T47D (cell line): Measurements from ENCODE around the gene E2F3.
"Not testable (repeated sequence)": the region's sequence is repeated elsewhere in the genome, so short reads cannot be mapped to it uniquely, and the experiment has no call there.

ENCODE experiments used
- DNase-seq, 2 experiments: peaks; one replicate each; pipeline versions ENCODE4 v3.0.0 to v3.0.0-alpha.2; 2011 to 2012; ENCODE audit warnings: low read depth in 1 of 2, low spot score in 1 of 2
- JUND ChIP-seq: IDR thresholded peaks from 2 replicates; pipeline ENCODE4 v1.6.1; 2012; ENCODE audit warnings: low read depth
- in situ Hi-C: cut with HindIII; loops from 2 replicates; pipeline ENCODE4 v1.10.0; 2016; ENCODE audit warnings: low sequenced_read_pairs, low pct_unique_long_range_greater_than_20kb

E2F3 gene

GRCh38 chr6:20447157-20447556, 45.5 kb downstream of the E2F3 start:
- no peak for DNase-seq
- no peak for TF ChIP-seq JUND
- in situ Hi-C loops = no loop called here

GRCh38 chr6:20447581-20448132, 46.0 kb downstream of the E2F3 start:
- no peak for DNase-seq
- in situ Hi-C loops = no loop called here
- no peak for TF ChIP-seq JUND

GRCh38 chr6:20448828-20449227, 47.1 kb downstream of the E2F3 start:
- DNase-seq = no peak
- in situ Hi-C loops = no loop called here
- no peak for TF ChIP-seq JUND

GRCh38 chr6:20454204-20454824, 52.6 kb downstream of the E2F3 start:
- no peak for TF ChIP-seq JUND
- peak in 1 of 2 experiments; percentile 30 for DNase-seq
- in situ Hi-C loops = no loop called here

- DNase-seq = no peak
- TF ChIP-seq JUND = no peak
- in situ Hi-C loops = no loop called here
Observed at GRCh38 chr6:20455251-20455940, 53.7 kb downstream of the E2F3 start.

- TF ChIP-seq JUND = no peak
- in situ Hi-C loops = no loop called here
- no peak for DNase-seq
Observed at GRCh38 chr6:20458027-20458894, 56.6 kb downstream of the E2F3 start.

GRCh38 chr6:20459682-20460081, 58.0 kb downstream of the E2F3 start:
- in situ Hi-C loops = no loop called here
- DNase-seq = no peak
- TF ChIP-seq JUND = no peak

- no peak for DNase-seq
- no peak for TF ChIP-seq JUND
- in situ Hi-C loops = no loop called here
Observed at GRCh38 chr6:20461576-20461975, 59.9 kb downstream of the E2F3 start.

- in situ Hi-C loops = no loop called here
- TF ChIP-seq JUND = no peak
Observed at GRCh38 chr6:20463396-20463795, 61.7 kb downstream of the E2F3 start.

GRCh38 chr6:20464041-20464440, 62.4 kb downstream of the E2F3 start:
- in situ Hi-C loops = no loop called here
- no peak for TF ChIP-seq JUND
- no peak for DNase-seq

More at GRCh38 chr6:20463396-20463795, 61.7 kb downstream of the E2F3 start:
- no peak for DNase-seq

GRCh38 chr6:20464847-20465246, 63.2 kb downstream of the E2F3 start:
- no peak for DNase-seq
- TF ChIP-seq JUND = no peak
- in situ Hi-C loops = no loop called here

- DNase-seq, in situ Hi-C loops: not testable (repeated sequence)
Observed at GRCh38 chr6:20465616-20466015, 63.9 kb downstream of the E2F3 start.

- no peak for DNase-seq
- no peak for TF ChIP-seq JUND
- in situ Hi-C loops = no loop called here
Observed at GRCh38 chr6:20467437-20467836, 65.8 kb downstream of the E2F3 start.
